Naive B cell (primary cell): ENCODE measurements around the gene DCANP1. TPM values are rescaled to one million over a fixed set of nuclear protein-coding genes. Genes with fewer than 3 reads are reported as not detected.

ENCODE experiments used
- ATAC-seq, 2 donors: fragments of 150-1000 bp; cut with Tn5 transposase; 2 replicates each; pipeline ENCODE4 v1.10.0; 2021; ENCODE audit warnings: low read depth in 2 of 2, mild to moderate bottlenecking in 2 of 2, moderate library complexity in 2 of 2
- DNase-seq: peaks from one replicate; pipeline ENCODE4 v3.0.0; 2022
- H3K27ac Mint-ChIP-seq, 6 donors: one replicate each; pipeline ENCODE4 v1.8.0; 2020 to 2022; ENCODE audit warnings: mild to moderate bottlenecking in 6 of 6, mixed read lengths in 6 of 6, moderate library complexity in 5 of 6, inconsistent platforms in 2 of 6
- H3K27me3 Mint-ChIP-seq, 3 donors: one replicate each; pipeline ENCODE4 v1.8.0; 2021 to 2022; ENCODE audit warnings: mixed read lengths in 3 of 3, mild to moderate bottlenecking in 1 of 3
- H3K36me3 Mint-ChIP-seq, 2 donors: one replicate each; pipeline ENCODE4 v1.8.0; 2020 to 2022; ENCODE audit warnings: mixed read lengths in 2 of 2, inconsistent platforms in 1 of 2, mild to moderate bottlenecking in 1 of 2
- H3K4me1 Mint-ChIP-seq, 3 donors: one replicate each; pipeline ENCODE4 v1.8.0; 2020 to 2022; ENCODE audit warnings: mixed read lengths in 3 of 3, inconsistent platforms in 1 of 3, mild to moderate bottlenecking in 1 of 3, moderate library complexity in 1 of 3
- H3K4me3 Mint-ChIP-seq, 8 donors: one replicate each; pipeline ENCODE4 v1.8.0; 2020 to 2022; ENCODE audit warnings: mild to moderate bottlenecking in 8 of 8, mixed read lengths in 8 of 8, moderate library complexity in 8 of 8, inconsistent platforms in 2 of 8
- H3K9me3 Mint-ChIP-seq, 7 donors: one replicate each; pipeline ENCODE4 v1.8.0; 2020 to 2022; ENCODE audit warnings: mixed read lengths in 7 of 7, mild to moderate bottlenecking in 5 of 7, inconsistent platforms in 2 of 7, moderate library complexity in 1 of 7
- polyA plus RNA-seq, 6 donors: library from polyadenylated mRNA; unstranded; fragments of 300-500 nt; fragmentation: Illumina TruSeq; gene quantifications; one replicate each; pipeline ENCODE4 v1.2.3, GENCODE V29; 2021; ENCODE audit warnings: low read depth in 6 of 6

DCANP1 gene
- polyA plus RNA-seq, 6 donors from 2014 or later: not detected

DNA sequence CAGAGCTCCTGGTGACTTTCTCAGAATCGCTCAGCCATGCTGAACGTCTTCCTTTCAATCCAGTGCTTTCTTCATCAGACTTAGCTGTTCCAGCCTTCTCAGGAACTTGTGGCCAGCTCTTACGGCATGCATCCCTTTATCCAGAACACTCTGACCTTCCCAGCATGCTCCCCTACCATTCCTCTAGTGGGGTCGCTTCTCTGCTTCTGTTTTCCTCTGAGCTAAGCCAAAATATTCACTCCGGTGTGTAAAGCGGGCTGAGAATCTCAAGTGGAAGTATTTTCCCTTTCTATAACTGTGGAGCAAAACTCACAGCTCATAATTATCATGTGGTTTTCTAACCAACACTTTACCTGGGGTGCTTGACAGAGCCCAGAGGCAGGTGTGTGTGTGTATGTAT, 6.2 kb downstream of the DCANP1 start:
- ATAC-seq: no peak
- Mint-ChIP-seq H3K27ac (peak overlapping the region in 1 of 6 donors; percentile 73), H3K9me3 (no peaks in the 10 kb centered on the region), H3K36me3 (no peaks in the 10 kb centered on the region), H3K4me1 (peaks cover 15 to 49% (median 44%) of the 10 kb centered on the region in 3 donors), H3K4me3 (no peak overlapping the region), H3K27me3 (peaks cover 0 to 10% (median 8%) of the 10 kb centered on the region in 3 donors)
- no peak for DNase-seq

DNA sequence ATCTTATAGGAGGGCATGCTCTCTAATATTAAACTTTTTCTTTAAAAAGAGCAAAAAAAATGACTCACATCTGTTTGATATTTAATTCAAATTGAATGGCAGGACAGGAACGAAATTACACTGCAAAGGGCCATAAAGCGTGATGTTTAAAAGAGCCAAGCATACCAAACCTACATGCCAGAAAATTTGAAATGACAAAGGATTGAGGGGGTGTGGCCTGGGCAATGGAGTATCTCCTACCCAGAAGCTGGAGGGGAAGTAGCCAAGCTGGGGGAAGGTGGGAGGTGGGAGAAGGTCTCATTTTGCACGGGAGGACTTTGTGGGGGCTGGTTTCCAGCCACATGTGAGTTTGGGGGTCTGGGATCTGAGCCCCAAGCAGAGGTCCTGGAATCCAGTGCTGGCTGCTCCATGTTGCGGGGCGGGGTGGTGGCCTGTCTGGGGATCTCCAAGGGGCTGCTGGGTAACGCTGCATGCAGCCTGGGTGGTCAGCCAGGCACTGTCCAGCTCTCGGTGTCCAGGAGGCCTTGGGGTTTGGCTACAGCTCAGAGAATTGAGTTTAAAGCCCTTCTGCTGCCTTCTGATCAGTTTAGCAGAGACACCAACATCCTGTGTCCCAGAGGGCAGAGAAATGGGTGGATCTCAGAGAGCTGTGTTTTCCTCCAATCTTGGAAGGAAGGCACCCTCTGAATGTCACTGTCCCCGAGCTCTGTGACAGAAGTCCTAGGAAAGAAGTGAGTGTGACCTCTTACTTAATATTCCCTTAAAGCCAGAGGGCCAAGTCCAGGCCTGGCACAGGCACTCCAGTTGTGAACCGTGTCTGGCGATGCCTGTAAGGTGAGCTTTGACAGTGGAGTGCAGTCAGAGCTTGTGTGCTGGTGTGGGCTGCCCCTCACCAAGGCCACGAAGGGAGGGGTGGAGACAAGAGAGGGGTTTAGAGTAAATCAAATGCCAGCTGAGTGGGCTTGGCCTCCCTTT, 7.6 kb downstream of the DCANP1 start:
- no peak for DNase-seq
- peaks cover 5 to 11% (median 5%) of the 10 kb centered on the region in 3 donors for H3K27me3 Mint-ChIP-seq
- no peaks in the 10 kb centered on the region for H3K36me3 Mint-ChIP-seq
- H3K27ac Mint-ChIP-seq: peak overlapping the region in 1 of 6 donors; percentile 48
- H3K4me1 Mint-ChIP-seq: peaks cover 15 to 49% (median 44%) of the 10 kb centered on the region in 3 donors
- H3K4me3 Mint-ChIP-seq: peak overlapping the region in 1 of 8 donors; percentile 44
- H3K9me3 Mint-ChIP-seq: no peaks in the 10 kb centered on the region
- no peak for ATAC-seq

DNA sequence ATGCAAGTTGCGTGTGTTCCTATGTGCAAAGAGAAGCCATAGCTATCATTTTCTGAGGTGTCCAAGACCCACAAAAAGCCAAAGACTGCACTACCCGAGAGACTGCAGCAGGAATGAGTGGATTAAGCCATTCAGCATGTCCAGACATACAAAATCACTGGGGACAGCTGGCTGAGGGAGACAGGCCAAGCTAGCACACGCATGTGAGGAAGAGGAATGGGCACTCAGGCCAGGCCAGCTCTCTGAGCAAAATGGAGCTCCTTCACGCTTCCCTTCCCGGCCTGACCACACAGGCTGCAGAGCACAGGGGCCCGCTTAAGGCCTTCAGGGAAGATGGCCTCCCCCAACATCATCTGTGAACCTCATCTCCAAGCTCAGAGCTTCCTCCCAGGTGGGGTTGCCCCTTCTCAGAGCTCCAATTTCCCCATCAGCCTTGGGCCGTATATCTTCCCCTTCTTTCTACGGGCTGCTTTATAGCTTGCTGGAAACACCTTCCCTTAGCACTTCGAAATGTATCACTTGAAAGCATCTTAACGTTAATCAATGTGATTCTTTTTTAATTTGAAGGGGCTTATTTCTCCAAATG, 8.4 kb downstream of the DCANP1 start:
- Mint-ChIP-seq H3K36me3 (no peaks in the 10 kb centered on the region), H3K27ac (peak overlapping the region in 2 of 6 donors; percentile 48 to 50), H3K4me1 (peaks cover 15 to 49% (median 44%) of the 10 kb centered on the region in 3 donors), H3K4me3 (peak overlapping the region in 1 of 8 donors; percentile 16), H3K27me3 (peaks cover 0 to 8% (median 7%) of the 10 kb centered on the region in 3 donors), H3K9me3 (no peaks in the 10 kb centered on the region)
- no peak for DNase-seq
- ATAC-seq: peak in 1 of 2 donors; percentile 47

DNA sequence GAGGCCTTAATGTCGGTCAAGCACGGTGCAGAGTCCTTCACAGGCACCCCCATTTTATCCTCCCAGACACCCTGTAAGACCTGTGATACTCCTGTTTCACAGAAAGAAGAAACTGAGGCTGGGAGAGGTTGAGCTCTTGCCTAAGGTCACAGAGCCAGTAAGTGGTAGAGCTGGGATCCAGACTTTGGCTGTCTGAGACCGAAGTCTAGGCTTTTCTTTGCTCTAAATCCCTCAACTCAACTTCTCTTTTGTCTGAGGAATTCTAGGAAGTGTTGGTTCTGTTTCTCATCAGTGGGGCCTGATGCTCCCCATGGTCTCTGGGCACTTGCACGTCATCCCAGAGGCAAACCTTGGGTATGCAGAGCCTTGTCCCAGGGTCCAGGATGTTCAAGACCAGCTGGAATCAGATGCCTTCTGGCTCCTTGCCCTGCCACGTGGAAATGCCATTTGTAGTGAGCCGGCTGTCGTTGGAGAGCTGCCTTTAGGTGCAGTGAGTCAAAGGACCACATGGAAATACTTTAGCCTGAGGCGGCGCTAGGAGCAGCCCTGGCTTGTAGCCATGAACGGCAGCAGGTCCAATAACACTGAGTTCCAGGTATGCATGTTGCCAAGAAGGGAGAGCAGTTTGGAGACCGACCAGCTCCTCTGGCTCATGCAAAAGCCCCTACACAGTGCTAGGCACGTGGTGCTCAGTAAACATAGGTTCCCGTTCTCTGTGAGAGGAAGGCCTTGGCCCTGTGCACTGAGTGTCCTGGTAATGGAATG, 9.2 kb downstream of the DCANP1 start:
- H3K36me3 Mint-ChIP-seq: no peaks in the 10 kb centered on the region
- H3K27ac Mint-ChIP-seq: peak overlapping the region in 2 of 6 donors; percentile 50 to 77
- peaks cover 15 to 48% (median 41%) of the 10 kb centered on the region in 3 donors for H3K4me1 Mint-ChIP-seq
- peak overlapping the region in 5 of 8 donors; percentile 49 to 78 (median 59) for H3K4me3 Mint-ChIP-seq
- DNase-seq (no peak), ATAC-seq (no peak)
- peaks cover 0 to 8% (median 7%) of the 10 kb centered on the region in 3 donors for H3K27me3 Mint-ChIP-seq
- no peaks in the 10 kb centered on the region for H3K9me3 Mint-ChIP-seq

DNA sequence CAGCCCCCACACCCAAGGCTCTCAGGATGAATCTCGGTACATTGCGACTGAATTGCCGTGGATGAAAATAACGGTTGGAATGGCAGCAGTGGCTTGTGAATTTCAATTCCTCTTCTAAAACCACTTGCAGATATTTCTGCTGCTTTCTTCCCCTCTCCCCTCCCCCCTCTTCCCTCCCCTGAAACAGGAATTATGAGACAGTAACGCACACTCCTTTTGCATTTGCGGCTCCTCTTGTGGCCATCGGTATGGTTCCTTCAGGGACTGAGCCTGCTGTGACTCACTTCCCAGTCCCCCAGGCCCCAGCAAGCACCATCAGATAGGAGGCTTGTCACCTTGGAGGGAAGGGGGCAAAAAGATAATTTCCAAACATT, 9.7 kb downstream of the DCANP1 start:
- Mint-ChIP-seq H3K4me3 (peak overlapping the region in 7 of 8 donors; percentile 29 to 82 (median 60)), H3K36me3 (no peaks in the 10 kb centered on the region), H3K27ac (peak overlapping the region in 2 of 6 donors; percentile 61 to 77), H3K27me3 (peaks cover 0 to 8% (median 7%) of the 10 kb centered on the region in 3 donors), H3K9me3 (no peaks in the 10 kb centered on the region), H3K4me1 (peaks cover 15 to 42% (median 38%) of the 10 kb centered on the region in 3 donors)
- ATAC-seq (peak; percentile 38 to 57), DNase-seq (no peak)

DNA sequence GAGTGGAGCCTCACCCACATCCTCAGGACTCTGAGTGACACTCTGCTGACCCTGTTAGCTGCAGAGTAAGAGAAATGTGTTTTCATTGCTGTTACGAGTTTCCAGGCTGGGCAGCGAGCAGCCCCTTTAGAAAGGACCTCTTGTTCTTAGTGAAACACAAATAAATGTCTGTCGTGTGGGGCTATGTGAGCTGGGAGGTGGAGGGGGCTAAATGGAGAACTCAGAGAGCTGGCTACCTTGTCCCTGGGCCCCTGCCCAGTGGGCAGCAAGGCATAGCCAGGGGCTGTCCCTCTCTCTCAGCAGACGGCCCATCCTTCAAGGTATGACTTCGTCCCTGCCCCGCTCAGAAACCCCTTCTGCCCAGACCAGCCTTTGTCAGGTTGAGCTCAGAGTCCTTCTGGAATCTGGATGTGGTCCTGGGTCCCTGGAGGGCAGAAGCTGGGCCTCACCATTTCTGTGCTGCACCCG, 10.2 kb downstream of the DCANP1 start:
- Mint-ChIP-seq H3K36me3 (no peaks in the 10 kb centered on the region), H3K27me3 (peaks cover 0 to 8% (median 7%) of the 10 kb centered on the region in 3 donors), H3K4me3 (peak overlapping the region in 6 of 8 donors; percentile 29 to 82 (median 60)), H3K4me1 (peaks cover 15 to 41% (median 34%) of the 10 kb centered on the region in 3 donors), H3K27ac (peak overlapping the region in 2 of 6 donors; percentile 12 to 77), H3K9me3 (no peaks in the 10 kb centered on the region)
- no peak for DNase-seq
- ATAC-seq: peak; percentile 16 to 32

DNA sequence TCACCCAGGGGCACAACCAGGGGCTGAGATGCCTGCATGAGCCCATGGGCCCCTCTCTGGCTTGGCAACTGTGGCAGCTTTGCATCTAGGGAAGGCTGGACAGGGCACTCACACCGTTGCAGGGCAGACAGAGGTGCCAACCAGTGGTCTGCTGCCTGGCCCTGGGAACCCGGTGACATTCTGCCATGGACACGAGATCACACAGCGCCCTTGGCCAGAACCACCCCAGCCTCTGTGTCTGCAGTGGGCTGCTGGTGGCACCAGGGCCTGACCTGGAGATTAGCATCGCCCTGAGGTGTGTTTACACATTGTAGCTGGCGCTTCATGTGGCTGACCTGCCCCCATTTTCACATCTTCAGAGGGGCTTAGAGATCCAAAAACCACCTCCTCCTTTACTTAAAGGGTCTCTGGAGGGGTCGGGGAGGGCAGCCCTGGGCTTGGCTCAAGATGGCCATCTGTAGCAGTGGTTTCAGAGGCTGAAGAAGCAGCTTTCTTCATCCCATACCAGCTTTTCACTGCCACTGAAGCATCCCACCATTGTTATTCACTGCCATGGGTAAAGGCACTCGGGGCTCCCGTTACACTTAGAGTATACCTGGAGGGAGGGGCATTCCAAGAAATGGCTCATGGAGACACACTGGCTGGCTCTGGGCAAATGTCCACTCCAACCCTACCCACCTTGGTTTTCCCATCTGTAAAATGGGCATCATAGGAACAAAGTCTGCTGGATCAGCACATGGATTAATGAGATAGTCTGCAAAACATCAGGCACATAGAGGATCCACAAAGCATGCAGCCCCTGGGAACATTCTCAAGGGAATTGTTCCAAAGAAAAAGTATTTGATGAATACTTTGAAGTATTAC, 11.4 kb downstream of the DCANP1 start:
- no peak for ATAC-seq
- peaks cover 9 to 30% (median 29%) of the 10 kb centered on the region in 3 donors for H3K4me1 Mint-ChIP-seq
- no peak for DNase-seq

DNA sequence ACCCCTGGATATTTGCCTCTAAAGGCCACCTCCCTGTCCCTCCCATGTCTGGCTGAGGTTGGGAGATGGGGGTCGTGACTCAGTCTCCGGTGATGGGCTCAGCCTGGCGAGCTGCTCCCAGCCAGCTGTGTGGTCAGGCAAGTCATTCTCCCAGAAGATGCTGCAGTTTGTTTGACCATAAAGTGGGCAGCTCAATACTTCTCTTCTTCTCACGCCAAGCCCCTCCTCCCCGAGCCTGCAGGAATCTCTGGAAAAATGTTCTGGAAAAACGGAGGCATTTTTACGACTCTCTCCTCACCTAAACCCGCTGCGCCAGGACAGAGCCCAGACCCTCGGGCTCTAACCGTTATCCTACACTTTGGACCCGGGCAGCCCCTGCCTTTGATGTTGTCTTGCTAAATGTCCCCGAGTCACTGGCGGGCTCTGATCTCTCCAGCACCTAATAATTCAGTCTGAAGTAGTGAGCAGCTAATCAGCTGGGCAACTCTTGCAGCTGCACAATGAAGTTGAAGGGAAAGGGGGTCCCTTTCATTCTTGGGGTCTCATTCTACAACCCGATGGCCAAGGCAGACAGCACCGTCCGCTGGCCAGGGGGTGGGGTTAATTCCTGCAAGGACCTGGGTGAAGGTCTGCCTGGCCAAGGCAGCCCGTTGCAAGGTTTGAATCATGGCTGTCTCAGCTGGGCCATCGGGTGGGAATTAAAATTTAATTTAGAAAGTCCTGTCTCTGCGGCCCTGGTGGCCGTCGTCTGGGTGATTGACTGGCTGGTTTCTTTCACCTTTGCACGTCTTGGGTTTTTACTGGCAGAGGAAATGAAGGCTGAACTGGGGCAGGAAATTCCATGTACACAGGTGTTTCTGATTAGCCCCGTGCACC, 12.3 kb downstream of the DCANP1 start:
- no peak for ATAC-seq
- Mint-ChIP-seq H3K9me3 (peaks cover 0 to 2% (median 0%) of the 10 kb centered on the region in 7 donors), H3K4me1 (peaks cover 9 to 30% (median 29%) of the 10 kb centered on the region in 3 donors), H3K36me3 (no peaks in the 10 kb centered on the region), H3K27me3 (peaks cover 0 to 8% (median 7%) of the 10 kb centered on the region in 3 donors), H3K27ac (no peak overlapping the region), H3K4me3 (peak overlapping the region in 1 of 8 donors; percentile 60)
- no peak for DNase-seq

More for the DNA sequence above, 11.4 kb downstream of the DCANP1 start:
- Mint-ChIP-seq H3K9me3 (peaks cover 0 to 2% (median 0%) of the 10 kb centered on the region in 7 donors), H3K27me3 (peaks cover 0 to 8% (median 7%) of the 10 kb centered on the region in 3 donors), H3K4me3 (peak overlapping the region in 2 of 8 donors; percentile 23 to 60), H3K36me3 (no peaks in the 10 kb centered on the region), H3K27ac (no peak overlapping the region)

DNA sequence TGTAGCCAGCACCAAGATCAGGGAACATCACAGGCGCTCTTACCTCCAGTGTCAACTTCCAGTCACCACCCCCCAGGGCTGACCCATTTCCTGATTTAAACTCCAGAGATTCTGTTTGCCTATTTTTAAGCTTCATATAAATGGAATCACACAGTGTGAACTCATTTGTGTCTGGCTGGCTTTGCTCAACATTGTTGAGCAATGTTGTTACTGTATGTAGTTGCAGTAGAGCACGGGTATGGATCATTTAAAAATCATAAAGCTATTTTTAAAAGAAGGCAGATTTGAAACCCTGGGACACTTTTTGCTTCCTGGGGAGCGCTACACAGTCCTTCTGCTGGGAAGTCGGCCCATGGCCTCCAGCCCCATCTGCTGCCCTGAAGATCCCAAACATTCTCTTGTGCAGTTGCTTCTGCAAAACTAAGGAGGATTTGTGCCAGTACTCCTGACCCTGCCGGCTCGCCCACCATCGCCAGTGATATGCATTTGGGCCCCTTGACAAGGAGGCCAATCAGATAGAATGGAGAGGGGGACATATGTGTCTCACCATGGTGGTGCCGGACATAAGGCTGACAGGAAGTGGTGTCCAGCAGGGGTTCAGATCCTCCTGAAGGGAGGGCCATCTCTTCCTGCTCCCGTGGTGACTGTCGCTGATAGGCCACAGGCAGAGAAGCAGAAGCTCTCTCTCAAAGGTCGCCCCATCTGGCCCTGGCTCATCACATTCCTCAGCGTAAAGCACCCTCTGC, 13.3 kb downstream of the DCANP1 start:
- H3K27ac Mint-ChIP-seq: peak overlapping the region in 1 of 6 donors; percentile 12
- no peak for DNase-seq
- H3K36me3 Mint-ChIP-seq: peaks cover 0 to 5% of the 10 kb centered on the region in 2 donors
- H3K27me3 Mint-ChIP-seq: peaks cover 3 to 14% (median 7%) of the 10 kb centered on the region in 3 donors
- H3K4me3 Mint-ChIP-seq: no peak overlapping the region
- ATAC-seq: no peak
- peaks cover 0 to 4% (median 2%) of the 10 kb centered on the region in 7 donors for H3K9me3 Mint-ChIP-seq
- H3K4me1 Mint-ChIP-seq: peaks cover 9 to 24% (median 23%) of the 10 kb centered on the region in 3 donors

DNA sequence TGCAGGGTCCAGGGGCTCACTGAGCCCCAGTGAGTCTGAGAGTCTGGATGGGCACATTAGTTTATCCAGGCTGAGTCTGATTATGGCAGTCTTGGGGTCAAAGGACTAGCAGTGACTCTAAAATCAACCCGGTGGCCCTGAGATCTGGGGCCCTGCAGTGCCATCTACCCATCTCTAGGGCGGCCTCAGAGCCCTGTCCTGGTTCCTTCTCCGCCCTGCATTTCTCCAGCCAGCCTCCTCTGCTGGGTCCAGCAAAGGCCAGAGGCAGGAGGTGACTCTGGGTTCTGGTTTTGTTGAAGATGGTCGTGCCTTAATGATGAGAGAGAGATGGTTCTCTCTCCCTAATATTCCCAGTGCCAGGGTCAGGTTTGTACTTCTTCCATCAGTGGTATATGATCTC, 15.0 kb downstream of the DCANP1 start:
- Mint-ChIP-seq H3K27me3 (peaks cover 5 to 25% (median 7%) of the 10 kb centered on the region in 3 donors), H3K4me1 (peaks cover 4 to 11% (median 6%) of the 10 kb centered on the region in 3 donors), H3K36me3 (peaks cover 0 to 9% of the 10 kb centered on the region in 2 donors), H3K4me3 (no peak overlapping the region), H3K27ac (no peak overlapping the region), H3K9me3 (peaks cover 6 to 13% (median 10%) of the 10 kb centered on the region in 7 donors)
- no peak for ATAC-seq
- DNase-seq: no peak

DNA sequence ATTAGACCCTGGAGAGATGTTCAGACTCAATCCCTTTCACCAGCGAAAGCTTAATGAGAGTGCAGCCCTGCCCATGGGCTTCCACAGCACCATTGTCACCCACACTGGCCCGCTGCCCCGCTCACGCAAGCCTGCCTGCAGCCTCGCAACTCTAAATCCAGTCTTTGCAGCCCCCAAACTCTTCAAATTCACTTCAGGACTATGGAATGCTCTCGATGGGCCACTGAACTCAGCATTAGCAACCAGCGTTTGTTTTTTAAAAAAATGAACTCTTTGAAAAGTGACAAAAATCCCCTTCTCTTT, 17.1 kb downstream of the DCANP1 start:
- ATAC-seq (no peak), DNase-seq (no peak)
- peaks cover 6 to 13% (median 10%) of the 10 kb centered on the region in 7 donors for H3K9me3 Mint-ChIP-seq
- H3K36me3 Mint-ChIP-seq: peaks cover 0 to 9% of the 10 kb centered on the region in 2 donors
- H3K4me3 Mint-ChIP-seq: no peak overlapping the region
- no peak overlapping the region for H3K27ac Mint-ChIP-seq
- H3K4me1 Mint-ChIP-seq: peaks cover 0 to 4% (median 0%) of the 10 kb centered on the region in 3 donors
- H3K27me3 Mint-ChIP-seq: peaks cover 7 to 25% (median 10%) of the 10 kb centered on the region in 3 donors
